ACC112 (cell line): ENCODE measurements around the gene CAMK2A.

Source experiments
- H2AFZ ChIP-seq: fragments of 200-600 bp; sonication (generic); one replicate; pipeline ENCODE4 v1.6.0; 2017; ENCODE audit warnings: antibody characterized with exemption, low read length; ENCODE audit not compliant: unreplicated experiment
- H3K27ac ChIP-seq: fragments of 200-600 bp; sonication (generic); 2 replicates; pipeline ENCODE4 v1.5.1; 2014; ENCODE audit warnings: low read depth, mild to moderate bottlenecking, antibody characterized with exemption, low read length, moderate library complexity
- H3K27me3 ChIP-seq: fragments of 200-600 bp; sonication (generic); 2 replicates; pipeline ENCODE4 v1.6.1; 2014; ENCODE audit warnings: mild to moderate bottlenecking, antibody characterized with exemption, low read length, moderate library complexity, mixed read lengths; ENCODE audit not compliant: insufficient read depth
- H3K36me3 ChIP-seq: fragments of 200-600 bp; sonication (generic); 2 replicates; pipeline ENCODE4 v1.6.1; 2016; ENCODE audit warnings: mild to moderate bottlenecking, antibody characterized with exemption, low read length, moderate library complexity, mixed read lengths; ENCODE audit not compliant: insufficient read depth
- H3K4me1 ChIP-seq: fragments of 200-600 bp; sonication (generic); one replicate; pipeline ENCODE4 v1.6.1; 2016; ENCODE audit warnings: low read length, mixed read lengths; ENCODE audit not compliant: insufficient read depth, unreplicated experiment, control insufficient read depth
- H3K4me3 ChIP-seq: fragments of 200-600 bp; sonication (generic); 2 replicates; pipeline ENCODE4 v1.5.1; 2014; ENCODE audit warnings: mild to moderate bottlenecking, low read depth, low read length
- H3K79me2 ChIP-seq: fragments of 200-600 bp; sonication (generic); one replicate; pipeline ENCODE4 v1.6.0; 2016; ENCODE audit warnings: low read length; ENCODE audit not compliant: control insufficient read depth, unreplicated experiment, insufficient read depth

Gene CAMK2A

DNA sequence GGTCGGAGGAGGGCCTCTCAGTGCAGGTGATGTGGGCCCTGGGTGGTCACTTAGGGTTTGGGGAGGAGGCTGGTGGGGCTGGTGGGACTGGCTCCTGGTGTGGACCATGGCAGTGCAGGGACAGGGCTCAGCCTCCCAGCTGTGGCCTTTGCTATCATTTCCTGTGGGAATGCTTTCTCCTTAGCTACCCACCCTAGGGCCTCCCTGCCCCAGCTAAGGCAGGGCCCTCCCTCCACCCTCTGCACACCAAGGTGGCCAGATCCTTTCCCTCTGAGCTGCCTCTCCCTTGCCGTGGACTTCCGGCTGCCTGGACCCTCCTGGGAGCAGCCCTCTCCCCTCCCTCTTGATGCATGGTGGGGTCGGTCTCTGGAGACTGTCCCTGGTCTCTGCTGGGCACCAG is 35.9 kb upstream of the CAMK2A start:
- Histone ChIP-seq H3K4me3 (no peak overlapping the region), H3K79me2 (no peaks in the 10 kb centered on the region), H3K36me3 (no peaks in the 10 kb centered on the region), H3K27me3 (no peaks in the 10 kb centered on the region), H2AFZ (no peak overlapping the region), H3K4me1 (peaks cover 19% of the 10 kb centered on the region), H3K27ac (no peak overlapping the region)

- H3K4me1 ChIP-seq: peaks cover 35% of the 10 kb centered on the region
- H3K36me3 ChIP-seq: no peaks in the 10 kb centered on the region
- no peaks in the 10 kb centered on the region for H3K27me3 ChIP-seq
- no peak overlapping the region for H3K27ac ChIP-seq
- no peak overlapping the region for H3K4me3 ChIP-seq
- H2AFZ ChIP-seq: no peak overlapping the region
- no peaks in the 10 kb centered on the region for H3K79me2 ChIP-seq
These were observed 34.2 kb upstream of the CAMK2A start for GRCh38 chr5:150323819-150324218.

- H3K36me3 ChIP-seq: no peaks in the 10 kb centered on the region
- H2AFZ ChIP-seq: no peak overlapping the region
- H3K27me3 ChIP-seq: no peaks in the 10 kb centered on the region
- H3K4me3 ChIP-seq: no peak overlapping the region
- peaks cover 42% of the 10 kb centered on the region for H3K4me1 ChIP-seq
- no peak overlapping the region for H3K27ac ChIP-seq
- H3K79me2 ChIP-seq: no peaks in the 10 kb centered on the region
These were observed 33.5 kb upstream of the CAMK2A start for GRCh38 chr5:150323092-150323491.

DNA sequence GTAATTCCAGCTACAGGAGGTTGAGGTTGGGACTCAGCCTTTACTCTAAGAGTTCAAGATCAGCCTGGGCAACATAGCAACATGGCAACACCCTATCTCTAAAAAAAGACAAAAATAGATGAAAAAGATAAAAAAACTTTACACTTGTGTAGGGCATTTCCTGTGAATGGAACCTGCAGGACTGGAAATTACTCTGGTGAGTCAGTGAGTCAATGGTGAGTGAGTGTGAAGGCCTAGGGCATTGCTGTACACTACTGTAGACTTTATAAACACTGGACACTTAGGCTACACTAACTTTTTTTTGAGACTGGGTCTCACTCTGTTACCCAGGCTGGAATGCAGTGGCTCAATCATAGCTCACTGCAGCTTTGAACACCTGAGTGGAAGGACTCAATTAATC is 32.6 kb upstream of the CAMK2A start:
- H3K36me3 ChIP-seq: no peaks in the 10 kb centered on the region
- H3K27ac ChIP-seq: peak overlapping the region; percentile 90
- H2AFZ ChIP-seq: no peak overlapping the region
- H3K27me3 ChIP-seq: no peaks in the 10 kb centered on the region
- H3K4me1 ChIP-seq: peaks cover 50% of the 10 kb centered on the region
- H3K4me3 ChIP-seq: no peak overlapping the region
- no peaks in the 10 kb centered on the region for H3K79me2 ChIP-seq

DNA sequence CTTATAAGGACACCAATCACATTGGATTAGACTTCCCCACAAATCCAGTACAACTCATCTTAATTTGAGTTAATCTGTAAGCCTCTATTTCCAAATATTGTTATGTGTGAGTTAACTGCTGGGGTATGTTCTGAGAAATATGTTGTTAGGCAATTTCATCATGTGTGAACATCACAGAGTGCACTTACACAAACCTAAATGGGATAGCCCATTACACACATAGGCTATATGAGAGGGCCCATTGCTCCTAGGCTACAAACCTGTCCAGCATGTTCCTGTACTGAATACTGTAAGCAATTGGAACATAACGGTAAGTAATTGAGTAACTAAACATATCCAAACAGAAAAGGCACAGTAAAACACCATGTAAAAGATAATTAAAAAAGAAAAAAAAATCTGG is 32.2 kb upstream of the CAMK2A start:
- Histone ChIP-seq H3K36me3 (no peaks in the 10 kb centered on the region), H2AFZ (no peak overlapping the region), H3K79me2 (no peaks in the 10 kb centered on the region), H3K4me3 (no peak overlapping the region), H3K27me3 (no peaks in the 10 kb centered on the region), H3K4me1 (peaks cover 54% of the 10 kb centered on the region), H3K27ac (peak overlapping the region; percentile 90)

DNA sequence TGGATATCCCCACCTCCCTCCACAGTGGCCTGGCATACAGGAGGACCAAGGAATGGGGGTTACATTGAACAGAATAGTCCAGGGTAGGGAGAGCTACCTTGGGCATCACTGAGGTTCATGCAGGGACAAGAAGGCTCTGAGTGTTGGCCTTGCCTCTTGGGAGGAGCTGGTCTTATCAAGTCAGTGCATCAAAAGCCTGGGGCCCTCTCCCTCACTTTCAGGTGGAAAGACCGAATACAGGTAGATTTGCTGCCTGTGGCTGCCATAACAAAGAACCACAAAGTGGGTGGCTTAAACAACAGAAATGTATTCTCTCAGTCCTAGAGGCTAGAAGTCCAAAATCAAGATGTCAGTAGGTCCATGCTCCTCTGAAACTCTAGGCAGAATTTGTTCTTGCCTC is 31.6 kb upstream of the CAMK2A start:
- Histone ChIP-seq H3K27ac (peak overlapping the region; percentile 90), H2AFZ (no peak overlapping the region), H3K4me3 (no peak overlapping the region), H3K4me1 (peaks cover 57% of the 10 kb centered on the region), H3K36me3 (no peaks in the 10 kb centered on the region), H3K27me3 (no peaks in the 10 kb centered on the region), H3K79me2 (no peaks in the 10 kb centered on the region)

GRCh38 chr5:150320044-150320613 is 30.6 kb upstream of the CAMK2A start:
- Histone ChIP-seq H3K36me3 (no peaks in the 10 kb centered on the region), H3K4me3 (no peak overlapping the region), H3K4me1 (peaks cover 57% of the 10 kb centered on the region), H2AFZ (no peak overlapping the region), H3K27ac (peak overlapping the region; percentile 90), H3K79me2 (no peaks in the 10 kb centered on the region), H3K27me3 (no peaks in the 10 kb centered on the region)

- Histone ChIP-seq H3K27ac (peak overlapping the region; percentile 90), H3K4me3 (no peak overlapping the region), H3K4me1 (peaks cover 57% of the 10 kb centered on the region), H2AFZ (no peak overlapping the region), H3K36me3 (no peaks in the 10 kb centered on the region), H3K27me3 (no peaks in the 10 kb centered on the region), H3K79me2 (no peaks in the 10 kb centered on the region)
These were observed 29.9 kb upstream of the CAMK2A start for GRCh38 chr5:150319484-150319790.

DNA sequence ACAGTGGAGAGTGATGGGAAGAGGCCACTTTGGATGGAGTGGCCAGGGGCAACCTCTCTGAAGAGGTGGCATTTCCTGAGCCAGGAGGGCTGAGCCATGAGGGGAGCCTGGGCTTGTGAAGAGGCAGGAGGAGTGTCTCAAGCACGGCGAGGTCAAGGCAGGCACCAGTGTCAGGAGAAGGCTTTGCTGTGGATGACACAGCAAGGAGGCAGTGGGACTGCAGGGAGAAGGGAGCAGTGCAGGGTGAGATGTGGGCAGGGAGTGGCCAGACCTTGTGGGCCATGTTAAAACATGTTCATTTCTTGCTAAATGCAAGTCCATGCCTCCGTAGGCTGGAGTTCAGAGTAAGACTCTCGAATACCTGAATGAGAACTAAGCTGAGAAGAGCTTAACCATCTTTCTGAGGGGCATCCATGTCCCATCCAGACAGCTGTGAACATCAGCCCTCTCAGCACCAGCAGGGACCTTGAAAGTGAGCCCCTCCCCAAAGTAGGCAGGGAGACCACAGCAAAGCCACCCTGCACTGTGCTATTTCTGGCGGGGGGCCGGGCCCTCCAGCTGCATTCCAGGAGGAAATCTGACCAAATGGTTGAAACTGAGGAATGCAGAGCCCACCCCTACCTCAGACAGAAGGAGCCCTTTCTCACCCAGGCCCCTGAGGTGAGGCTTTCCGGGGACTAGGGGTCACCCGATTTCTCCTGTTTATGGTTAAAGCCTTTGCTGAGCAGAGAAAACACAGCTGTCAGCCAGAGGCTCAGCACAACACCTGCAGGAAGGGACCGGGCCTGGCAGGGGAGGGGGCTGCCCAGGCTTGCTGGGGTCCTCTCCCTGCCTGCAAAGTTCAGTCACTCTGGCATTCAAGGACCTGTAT is 29.3 kb upstream of the CAMK2A start:
- Histone ChIP-seq H3K36me3 (no peaks in the 10 kb centered on the region), H3K79me2 (no peaks in the 10 kb centered on the region), H3K4me1 (peaks cover 57% of the 10 kb centered on the region), H2AFZ (peak overlapping the region; percentile 16), H3K27ac (peak overlapping the region; percentile 90), H3K27me3 (no peaks in the 10 kb centered on the region), H3K4me3 (no peak overlapping the region)

DNA sequence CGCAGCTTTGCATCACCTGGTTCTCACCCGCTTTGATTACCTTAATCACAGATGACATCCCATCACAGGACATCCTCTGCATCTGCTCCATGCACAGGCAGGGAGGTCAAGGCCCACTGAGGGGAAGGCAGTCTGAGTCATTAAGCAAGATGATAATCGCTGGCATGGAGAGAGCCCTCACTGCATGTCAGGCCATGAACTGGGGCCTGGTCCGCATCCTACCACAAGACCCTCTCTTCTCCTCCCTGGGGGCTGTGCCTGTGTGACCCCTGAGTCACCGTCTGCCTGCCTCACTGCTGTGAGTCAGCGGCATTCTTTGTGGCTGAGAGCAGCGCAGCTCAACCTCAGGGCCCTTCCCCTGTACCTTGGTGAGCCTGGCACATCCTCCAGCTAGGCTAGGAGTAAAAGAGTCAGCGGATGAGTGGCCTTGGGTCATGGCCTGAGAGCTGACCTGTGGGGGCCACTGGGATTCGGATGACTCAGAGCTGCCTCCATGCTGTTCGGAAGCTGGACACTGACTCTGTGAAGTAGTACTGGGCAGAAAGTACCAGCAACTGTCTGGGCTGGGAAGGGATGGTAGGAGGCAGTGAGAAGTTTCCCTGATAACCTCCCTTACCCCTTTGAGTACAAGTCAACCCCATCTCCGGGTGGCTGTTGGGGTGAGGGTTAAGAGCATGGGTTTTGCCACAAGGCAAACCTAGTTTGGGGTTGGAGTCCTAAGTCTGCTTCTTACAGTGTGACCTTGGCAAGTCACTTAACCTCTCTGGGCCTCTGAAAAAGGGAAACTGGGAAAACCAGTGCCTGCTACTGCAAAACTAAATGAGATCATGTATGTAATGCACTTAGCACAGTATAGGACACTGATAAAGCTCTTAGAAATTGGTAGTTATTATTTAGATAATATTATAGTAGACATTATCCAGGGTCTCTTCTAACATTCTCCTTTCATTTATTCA is 27.8 kb upstream of the CAMK2A start:
- H3K4me1 ChIP-seq: peaks cover 56% of the 10 kb centered on the region
- H3K27me3 ChIP-seq: no peaks in the 10 kb centered on the region
- no peaks in the 10 kb centered on the region for H3K36me3 ChIP-seq
- H3K27ac ChIP-seq: peak overlapping the region; percentile 90
- no peaks in the 10 kb centered on the region for H3K79me2 ChIP-seq
- H3K4me3 ChIP-seq: no peak overlapping the region
- no peak overlapping the region for H2AFZ ChIP-seq
